Liver (tissue), 3 donors: ENCODE results near the gene LSM3.

Experiments
- EGR1 ChIP-seq, 2 donors: IDR thresholded peaks; 2 replicates each; pipeline ENCODE4 v1.6.1; 2016 to 2018; ENCODE audit warnings: antibody characterized with exemption in 2 of 2, low read depth in 2 of 2
- GABPA ChIP-seq, 2 donors: IDR thresholded peaks in 1 of 2; conservative IDR thresholded peaks in 1 of 2; 2 replicates each; pipeline ENCODE4 v1.6.1; 2016; ENCODE audit warnings: antibody characterized with exemption in 2 of 2, mild to moderate bottlenecking in 1 of 2, moderate library complexity in 1 of 2
- HNF4A ChIP-seq, 2 donors: conservative IDR thresholded peaks; 2 replicates each; pipeline ENCODE4 v1.6.1; 2016; ENCODE audit warnings: antibody characterized with exemption in 2 of 2, mild to moderate bottlenecking in 2 of 2
- HNF4G ChIP-seq: IDR thresholded peaks from 2 replicates; pipeline ENCODE4 v1.6.1; 2016; ENCODE audit warnings: antibody characterized with exemption
- JUND ChIP-seq, 2 donors: IDR thresholded peaks; 2 replicates each; pipeline ENCODE4 v1.6.1; 2016; ENCODE audit warnings: antibody characterized with exemption in 2 of 2
- NR2F2 ChIP-seq: IDR thresholded peaks from 2 replicates; pipeline ENCODE4 v1.6.1; 2016; ENCODE audit warnings: antibody characterized with exemption
- RAD21 ChIP-seq, 2 donors: IDR thresholded peaks; 2 replicates each; pipeline ENCODE4 v1.6.1; 2016; ENCODE audit warnings: antibody characterized with exemption in 2 of 2, mild to moderate bottlenecking in 2 of 2
- REST ChIP-seq: IDR thresholded peaks from 2 replicates; pipeline ENCODE4 v1.6.1; 2016; ENCODE audit warnings: antibody characterized with exemption, mild to moderate bottlenecking
- RXRA ChIP-seq, 2 donors: IDR thresholded peaks; 2 replicates each; pipeline ENCODE4 v1.6.1; 2017 to 2018; ENCODE audit warnings: antibody characterized with exemption in 2 of 2, mild to moderate bottlenecking in 1 of 2
- TAF1 ChIP-seq: conservative IDR thresholded peaks from 2 replicates; pipeline ENCODE4 v1.6.1; 2016; ENCODE audit warnings: antibody characterized with exemption, mild to moderate bottlenecking
- YY1 ChIP-seq: IDR thresholded peaks from 2 replicates; pipeline ENCODE4 v1.6.1; 2016; ENCODE audit warnings: antibody characterized with exemption, mild to moderate bottlenecking
- TF ChIP-seq, protein P1 (sequence below): fragments of 150-350 bp; IDR thresholded peaks from 2 replicates; pipeline ENCODE4 v1.5.1; 2017; ENCODE audit warnings: improper control_type of control experiment, low read depth, low read length; ENCODE audit not compliant: missing input control
- TF ChIP-seq, protein P2 (sequence below): IDR thresholded peaks from 2 replicates; pipeline ENCODE4 v1.6.1; 2016; ENCODE audit warnings: antibody characterized with exemption
- TF ChIP-seq, protein P3 (sequence below): IDR thresholded peaks from 2 replicates; pipeline ENCODE4 v1.6.1; 2016; ENCODE audit warnings: antibody characterized with exemption
- donor health status: healthy.
- donor health status: healthy.

GRCh38 chr3:14206548-14207177 is 28.0 kb downstream of the LSM3 start:
- TF ChIP-seq, protein P1, sequence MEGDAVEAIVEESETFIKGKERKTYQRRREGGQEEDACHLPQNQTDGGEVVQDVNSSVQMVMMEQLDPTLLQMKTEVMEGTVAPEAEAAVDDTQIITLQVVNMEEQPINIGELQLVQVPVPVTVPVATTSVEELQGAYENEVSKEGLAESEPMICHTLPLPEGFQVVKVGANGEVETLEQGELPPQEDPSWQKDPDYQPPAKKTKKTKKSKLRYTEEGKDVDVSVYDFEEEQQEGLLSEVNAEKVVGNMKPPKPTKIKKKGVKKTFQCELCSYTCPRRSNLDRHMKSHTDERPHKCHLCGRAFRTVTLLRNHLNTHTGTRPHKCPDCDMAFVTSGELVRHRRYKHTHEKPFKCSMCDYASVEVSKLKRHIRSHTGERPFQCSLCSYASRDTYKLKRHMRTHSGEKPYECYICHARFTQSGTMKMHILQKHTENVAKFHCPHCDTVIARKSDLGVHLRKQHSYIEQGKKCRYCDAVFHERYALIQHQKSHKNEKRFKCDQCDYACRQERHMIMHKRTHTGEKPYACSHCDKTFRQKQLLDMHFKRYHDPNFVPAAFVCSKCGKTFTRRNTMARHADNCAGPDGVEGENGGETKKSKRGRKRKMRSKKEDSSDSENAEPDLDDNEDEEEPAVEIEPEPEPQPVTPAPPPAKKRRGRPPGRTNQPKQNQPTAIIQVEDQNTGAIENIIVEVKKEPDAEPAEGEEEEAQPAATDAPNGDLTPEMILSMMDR = no peak
- TF ChIP-seq, protein P2, sequence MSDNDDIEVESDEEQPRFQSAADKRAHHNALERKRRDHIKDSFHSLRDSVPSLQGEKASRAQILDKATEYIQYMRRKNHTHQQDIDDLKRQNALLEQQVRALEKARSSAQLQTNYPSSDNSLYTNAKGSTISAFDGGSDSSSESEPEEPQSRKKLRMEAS = no peak
- TF ChIP-seq RXRA (IDR thresholded peaks at IDR 0.05) = no peak
- TF ChIP-seq NR2F2 = no peak
- TF ChIP-seq RAD21 (IDR thresholded peaks at IDR 0.05) = no peak
- no peak for TF ChIP-seq TAF1
- no peak for TF ChIP-seq GABPA (IDR thresholded peaks at IDR 0.05 in 1 of 2, conservative IDR thresholded peaks at IDR 0.05 in 1 of 2)
- TF ChIP-seq, protein P3, sequence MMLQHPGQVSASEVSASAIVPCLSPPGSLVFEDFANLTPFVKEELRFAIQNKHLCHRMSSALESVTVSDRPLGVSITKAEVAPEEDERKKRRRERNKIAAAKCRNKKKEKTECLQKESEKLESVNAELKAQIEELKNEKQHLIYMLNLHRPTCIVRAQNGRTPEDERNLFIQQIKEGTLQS = no peak
- TF ChIP-seq REST = no peak
- no peak for TF ChIP-seq YY1
- no peak for TF ChIP-seq EGR1 (IDR thresholded peaks at IDR 0.05; ENCODE audit: low read depth in 2 of 2)
- TF ChIP-seq JUND (IDR thresholded peaks at IDR 0.05) = no peak
- no peak for TF ChIP-seq HNF4A (conservative IDR thresholded peaks at IDR 0.05)
- TF ChIP-seq HNF4G = no peak
